ENCODE measurements around the gene UBE2QL1.

Gene UBE2QL1

DNA sequence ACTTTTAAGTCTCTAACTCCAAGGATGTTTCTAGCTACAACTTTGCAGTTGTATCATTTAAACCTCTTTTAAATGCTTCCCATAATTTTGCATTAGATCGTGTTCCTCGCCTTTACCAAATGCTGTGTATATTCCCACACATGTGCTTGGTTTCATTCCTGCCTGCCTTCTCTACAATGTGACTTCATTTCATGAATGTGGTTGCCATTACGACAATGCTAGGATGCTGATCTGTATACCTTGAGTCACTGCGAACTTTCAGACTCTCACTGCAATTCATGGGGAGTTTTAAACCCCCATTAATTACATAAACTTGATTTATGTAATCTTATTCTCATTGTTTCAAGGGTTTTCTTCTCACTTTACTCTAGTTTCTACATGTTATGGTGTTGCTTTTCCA is 50.3 kb downstream of the UBE2QL1 start:
- TF ChIP-seq, protein P1, sequence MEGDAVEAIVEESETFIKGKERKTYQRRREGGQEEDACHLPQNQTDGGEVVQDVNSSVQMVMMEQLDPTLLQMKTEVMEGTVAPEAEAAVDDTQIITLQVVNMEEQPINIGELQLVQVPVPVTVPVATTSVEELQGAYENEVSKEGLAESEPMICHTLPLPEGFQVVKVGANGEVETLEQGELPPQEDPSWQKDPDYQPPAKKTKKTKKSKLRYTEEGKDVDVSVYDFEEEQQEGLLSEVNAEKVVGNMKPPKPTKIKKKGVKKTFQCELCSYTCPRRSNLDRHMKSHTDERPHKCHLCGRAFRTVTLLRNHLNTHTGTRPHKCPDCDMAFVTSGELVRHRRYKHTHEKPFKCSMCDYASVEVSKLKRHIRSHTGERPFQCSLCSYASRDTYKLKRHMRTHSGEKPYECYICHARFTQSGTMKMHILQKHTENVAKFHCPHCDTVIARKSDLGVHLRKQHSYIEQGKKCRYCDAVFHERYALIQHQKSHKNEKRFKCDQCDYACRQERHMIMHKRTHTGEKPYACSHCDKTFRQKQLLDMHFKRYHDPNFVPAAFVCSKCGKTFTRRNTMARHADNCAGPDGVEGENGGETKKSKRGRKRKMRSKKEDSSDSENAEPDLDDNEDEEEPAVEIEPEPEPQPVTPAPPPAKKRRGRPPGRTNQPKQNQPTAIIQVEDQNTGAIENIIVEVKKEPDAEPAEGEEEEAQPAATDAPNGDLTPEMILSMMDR (IDR thresholded peaks at IDR 0.05; ENCODE audit: insufficient read depth, low read depth, low read length, missing control alignments), result no peak
- H3K4me3 ChIP-seq (ENCODE audit: low read length), result no peak overlapping the region
- DNase-seq (ENCODE audit: low read depth), result no peak

DNA sequence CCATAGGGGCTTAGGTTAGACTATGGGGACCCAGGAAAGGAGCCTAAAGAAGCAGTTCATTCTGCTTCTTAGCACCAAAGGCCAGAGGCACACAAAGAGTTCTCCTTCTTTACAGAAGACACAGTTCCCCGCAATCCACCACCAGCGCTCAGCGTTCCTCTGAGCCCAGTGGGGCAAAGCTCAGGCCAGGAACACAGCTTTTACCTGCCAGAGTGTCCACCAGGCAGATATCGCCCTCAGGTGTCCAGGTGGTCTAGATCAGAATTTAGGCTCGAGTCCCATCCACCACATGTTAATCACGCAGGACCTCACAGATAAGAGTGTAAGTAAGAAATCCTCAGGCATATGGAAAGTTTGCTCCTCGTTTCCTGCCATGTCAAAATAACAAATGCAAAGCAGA is 53.0 kb downstream of the UBE2QL1 start:
- no peak overlapping the region for H3K4me3 ChIP-seq (ENCODE audit: low read length)
- DNase-seq (ENCODE audit: low read depth), result no peak
- TF ChIP-seq, protein P1 (IDR thresholded peaks at IDR 0.05; ENCODE audit: insufficient read depth, low read depth, low read length, missing control alignments), result no peak

DNA sequence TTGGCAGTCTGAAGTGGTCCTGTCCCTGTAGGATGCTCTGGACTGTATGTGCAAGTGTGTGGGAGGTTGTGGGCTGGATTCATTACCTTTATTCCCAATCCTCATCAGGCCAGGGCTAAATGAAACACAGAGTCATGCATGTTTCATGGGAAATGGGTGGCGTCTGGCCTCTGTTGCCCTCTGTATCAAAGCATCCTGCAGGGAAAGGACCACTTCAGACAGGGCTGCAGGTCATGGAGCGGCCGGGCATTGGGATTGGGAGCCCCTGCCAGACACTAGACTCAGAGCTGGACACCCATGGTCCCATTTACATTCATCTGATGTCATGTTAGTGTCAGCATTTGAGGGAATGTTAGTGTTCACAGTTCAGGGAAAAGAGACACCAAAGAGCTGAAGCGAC is 53.8 kb downstream of the UBE2QL1 start:
- no peak overlapping the region for H3K4me3 ChIP-seq (ENCODE audit: low read length)
- no peak for DNase-seq (ENCODE audit: low read depth)
- TF ChIP-seq, protein P1 (IDR thresholded peaks at IDR 0.05; ENCODE audit: insufficient read depth, low read depth, low read length, missing control alignments), result no peak

DNA sequence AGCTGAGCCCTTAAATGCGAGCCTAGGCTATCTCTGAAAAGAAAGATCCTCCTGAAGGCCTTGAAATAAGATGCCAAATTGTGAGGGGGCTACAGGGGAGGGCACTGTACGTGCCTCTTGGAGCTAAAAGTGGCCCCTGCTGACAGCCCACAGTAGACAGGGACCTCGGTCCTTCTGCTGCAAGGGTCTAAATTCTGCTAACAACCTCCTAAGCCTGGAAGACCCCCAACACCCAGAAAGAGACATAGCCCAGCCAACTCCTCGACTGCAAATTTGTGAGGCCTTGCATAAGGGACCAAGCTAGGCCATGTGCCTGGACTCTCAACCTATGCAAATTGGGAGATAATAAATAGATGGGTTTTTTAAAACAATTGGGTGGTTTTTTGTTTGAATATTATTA is 54.7 kb downstream of the UBE2QL1 start:
- TF ChIP-seq, protein P1 (IDR thresholded peaks at IDR 0.05; ENCODE audit: insufficient read depth, low read depth, low read length, missing control alignments), result no peak
- no peak for DNase-seq (ENCODE audit: low read depth)

DNA sequence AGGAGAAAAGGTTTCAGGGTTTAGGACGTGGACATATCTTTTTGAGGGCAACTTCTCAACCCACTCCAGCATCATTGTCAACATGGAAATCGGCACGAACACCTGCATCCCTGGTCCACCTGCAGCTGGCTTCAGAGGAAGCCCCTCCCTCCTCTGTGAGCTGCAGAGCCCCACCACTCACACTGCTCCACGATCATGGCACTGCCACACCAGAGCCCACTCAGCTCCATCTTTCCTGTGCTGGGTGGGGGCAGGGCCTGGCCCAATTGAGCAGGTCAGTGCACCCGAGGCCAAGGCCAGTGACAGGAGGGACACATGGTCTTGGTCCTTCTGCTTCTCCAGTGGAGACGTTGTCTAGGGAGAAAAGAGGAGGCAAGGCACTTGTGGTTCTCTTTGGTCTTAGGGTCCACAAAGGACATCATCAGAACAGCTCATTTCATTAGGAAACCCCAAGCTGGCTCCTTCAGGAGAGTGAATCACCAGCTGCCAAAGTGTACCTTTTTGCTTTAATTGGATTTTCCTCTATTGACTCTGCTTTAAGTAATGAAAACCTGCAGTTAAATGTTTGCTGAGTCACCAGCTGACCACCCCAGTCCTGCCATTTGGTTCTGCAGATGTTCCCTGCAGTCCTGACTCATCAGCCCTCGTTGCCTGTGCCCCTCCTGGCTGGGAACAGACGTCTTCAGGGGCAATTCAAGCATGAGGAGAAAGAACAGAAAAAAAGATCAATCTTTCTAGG is 56.2 kb downstream of the UBE2QL1 start:
- TF ChIP-seq, protein P1 (IDR thresholded peaks at IDR 0.05; ENCODE audit: insufficient read depth, low read depth, low read length, missing control alignments), result no peak
- no peak for DNase-seq (ENCODE audit: low read depth)
- no peak overlapping the region for H3K4me3 ChIP-seq (ENCODE audit: low read length)

More for the DNA sequence above, 54.7 kb downstream of the UBE2QL1 start:
- H3K4me3 ChIP-seq (ENCODE audit: low read length), result no peak overlapping the region

DNA sequence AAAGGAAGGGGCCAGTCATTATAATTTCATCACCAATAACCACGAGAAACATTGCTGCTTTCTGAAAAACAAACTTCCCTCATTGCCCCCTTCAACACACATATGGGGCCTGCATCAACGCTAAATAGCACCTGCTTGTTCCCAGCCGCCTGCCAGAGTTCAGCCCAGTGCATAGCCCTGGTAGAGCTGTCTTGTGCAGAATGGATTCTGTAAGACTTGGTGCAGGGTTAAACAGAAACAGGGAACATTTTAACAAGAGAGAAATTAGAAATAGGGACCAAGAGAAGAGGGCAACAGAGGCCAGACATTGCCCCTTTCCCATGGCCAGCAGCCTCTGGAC is 56.7 kb downstream of the UBE2QL1 start:
- TF ChIP-seq, protein P1 (IDR thresholded peaks at IDR 0.05; ENCODE audit: insufficient read depth, low read depth, low read length, missing control alignments), result no peak
- DNase-seq (ENCODE audit: low read depth), result no peak
- H3K4me3 ChIP-seq (ENCODE audit: low read length), result no peak overlapping the region
